ENCODE measurements around the gene SPG21.

SPG21 gene

DNA sequence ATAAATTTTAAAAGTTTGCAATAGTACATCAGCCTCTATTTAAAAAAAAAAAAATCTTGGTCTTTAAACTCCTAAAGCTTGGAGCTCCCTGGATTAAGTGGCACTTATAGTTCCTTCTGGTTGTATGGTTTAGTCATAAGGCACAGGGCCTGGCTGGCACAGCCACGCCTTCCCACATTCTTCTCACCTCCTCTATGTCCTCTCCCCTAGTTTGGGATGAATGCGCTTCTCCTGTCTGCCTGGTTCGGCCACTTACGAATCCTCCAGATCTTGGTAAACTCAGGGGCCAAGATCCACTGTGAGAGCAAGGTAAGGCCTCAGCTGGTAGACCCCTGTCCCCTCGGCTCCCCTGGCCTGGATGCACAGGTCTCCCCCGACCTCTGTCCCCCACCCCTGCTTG, 68.0 kb downstream of the SPG21 start:
- no peak for DNase-seq (ENCODE audit: extremely low read depth, insufficient read length)
- H3K36me3 ChIP-seq (ENCODE audit: control insufficient read depth, insufficient read depth, low read length) = no peaks in the 10 kb centered on the region; the same call in 1 of the 2 replicates
- TF ChIP-seq CTCF (IDR thresholded peaks at IDR 0.05; ENCODE audit: insufficient read depth, low read length, poor library complexity, severe bottlenecking) = no peak
- H3K4me3 ChIP-seq (replicated peaks; ENCODE audit: low read depth, low read length) = no peak overlapping the region
- no peaks in the 10 kb centered on the region for H3K27me3 ChIP-seq (replicated peaks; ENCODE audit: control insufficient read depth, insufficient read depth, low read length)

DNA sequence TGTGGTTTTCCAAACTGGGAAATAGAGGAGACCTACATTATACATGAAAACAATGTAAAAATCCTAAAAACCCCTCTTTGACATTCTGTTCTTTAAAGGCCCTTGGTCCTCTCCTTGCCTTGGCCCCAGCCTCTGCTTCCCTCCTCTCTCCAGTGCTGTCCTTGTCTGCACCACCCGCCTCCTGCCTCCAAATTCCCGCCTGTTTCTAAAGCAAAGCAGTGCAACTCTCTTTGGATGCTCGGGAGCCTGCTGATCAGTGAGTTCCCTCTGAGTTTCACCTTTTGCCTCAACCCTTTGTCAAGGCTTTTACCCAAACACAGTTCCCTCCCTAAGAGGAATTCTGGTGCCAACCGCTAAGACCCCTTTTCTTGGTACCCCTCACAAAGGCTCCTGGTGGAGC, 70.0 kb downstream of the SPG21 start:
- Histone ChIP-seq H3K4me3 (replicated peaks; ENCODE audit: low read depth, low read length) (no peak overlapping the region), H3K36me3 (ENCODE audit: control insufficient read depth, insufficient read depth, low read length) (no peaks in the 10 kb centered on the region; the same call in 1 of the 2 replicates), H3K27me3 (replicated peaks; ENCODE audit: control insufficient read depth, insufficient read depth, low read length) (no peaks in the 10 kb centered on the region)
- no peak for TF ChIP-seq CTCF (IDR thresholded peaks at IDR 0.05; ENCODE audit: insufficient read depth, low read length, poor library complexity, severe bottlenecking)
- DNase-seq (ENCODE audit: extremely low read depth, insufficient read length) = no peak

DNA sequence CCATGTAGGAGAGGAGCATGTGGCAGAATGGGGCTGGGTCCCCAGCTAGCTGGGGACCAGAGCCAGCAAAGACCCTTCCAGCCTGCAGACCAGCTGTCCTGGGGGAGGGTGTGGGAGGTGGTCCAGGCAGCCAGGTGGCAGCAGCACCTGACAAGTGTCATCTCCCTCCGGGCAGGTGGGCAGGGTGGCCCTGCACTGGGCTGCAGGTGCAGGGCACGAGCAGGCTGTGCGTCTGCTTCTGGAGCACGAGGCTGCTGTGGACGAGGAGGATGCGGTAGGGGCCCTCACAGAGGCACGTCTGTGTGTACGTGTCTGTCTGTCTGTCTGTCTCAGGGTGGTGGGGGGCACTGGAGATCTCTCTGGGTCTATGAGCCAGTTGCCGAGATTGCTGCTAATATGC, 72.5 kb downstream of the SPG21 start:
- no peak for TF ChIP-seq CTCF (IDR thresholded peaks at IDR 0.05; ENCODE audit: insufficient read depth, low read length, poor library complexity, severe bottlenecking)
- no peak for DNase-seq (ENCODE audit: extremely low read depth, insufficient read length)
- no peaks in the 10 kb centered on the region for H3K27me3 ChIP-seq (replicated peaks; ENCODE audit: control insufficient read depth, insufficient read depth, low read length)
- H3K36me3 ChIP-seq (ENCODE audit: control insufficient read depth, insufficient read depth, low read length) = no peaks in the 10 kb centered on the region; the same call in 1 of the 2 replicates
- H3K4me3 ChIP-seq (replicated peaks; ENCODE audit: low read depth, low read length) = no peak overlapping the region

DNA sequence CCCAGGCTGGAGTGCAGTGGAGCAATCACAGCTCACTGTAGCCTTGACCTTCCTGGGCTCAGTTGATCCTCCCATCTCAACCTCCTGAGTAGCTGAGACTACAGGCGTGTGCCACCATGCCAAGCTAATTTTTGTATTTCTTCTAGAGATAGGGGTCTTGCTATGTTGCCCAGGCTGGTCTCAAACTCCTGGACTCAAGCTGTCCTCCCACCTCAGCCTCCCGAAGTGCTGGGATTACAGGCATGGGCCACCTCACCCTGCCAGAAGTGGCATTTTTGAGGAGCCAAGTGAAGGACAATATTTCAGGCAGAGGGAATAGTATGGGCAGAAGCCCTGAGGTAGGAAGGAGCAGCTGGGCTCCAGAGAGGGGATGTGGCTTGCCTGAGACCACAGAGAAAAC, 73.3 kb downstream of the SPG21 start:
- Histone ChIP-seq H3K36me3 (ENCODE audit: control insufficient read depth, insufficient read depth, low read length) (no peaks in the 10 kb centered on the region; the same call in 1 of the 2 replicates), H3K4me3 (replicated peaks; ENCODE audit: low read depth, low read length) (no peak overlapping the region), H3K27me3 (replicated peaks; ENCODE audit: control insufficient read depth, insufficient read depth, low read length) (no peaks in the 10 kb centered on the region)
- TF ChIP-seq CTCF (IDR thresholded peaks at IDR 0.05; ENCODE audit: insufficient read depth, low read length, poor library complexity, severe bottlenecking) = no peak
- DNase-seq (ENCODE audit: extremely low read depth, insufficient read length) = no peak

- TF ChIP-seq CTCF (IDR thresholded peaks at IDR 0.05; ENCODE audit: insufficient read depth, low read length, poor library complexity, severe bottlenecking) = no peak
- Histone ChIP-seq H3K27me3 (replicated peaks; ENCODE audit: control insufficient read depth, insufficient read depth, low read length) (no peaks in the 10 kb centered on the region), H3K36me3 (ENCODE audit: control insufficient read depth, insufficient read depth, low read length) (no peaks in the 10 kb centered on the region; the same call in 1 of the 2 replicates), H3K4me3 (replicated peaks; ENCODE audit: low read depth, low read length) (no peak overlapping the region)
- DNase-seq (ENCODE audit: extremely low read depth, insufficient read length) = no peak
These were observed 74.0 kb downstream of the SPG21 start for GRCh38 chr15:64915518-64916227.

Measured in GM06990 (cell line).